ENCODE results near the gene DLL4. TPM values are rescaled to one million over a fixed set of nuclear protein-coding genes. Genes with fewer than 3 reads are reported as not detected.

Gene DLL4
- total and polyA plus RNA-seq, 11 donors, result 4.7 to 20.8 (median 11.1) TPM

DNA sequence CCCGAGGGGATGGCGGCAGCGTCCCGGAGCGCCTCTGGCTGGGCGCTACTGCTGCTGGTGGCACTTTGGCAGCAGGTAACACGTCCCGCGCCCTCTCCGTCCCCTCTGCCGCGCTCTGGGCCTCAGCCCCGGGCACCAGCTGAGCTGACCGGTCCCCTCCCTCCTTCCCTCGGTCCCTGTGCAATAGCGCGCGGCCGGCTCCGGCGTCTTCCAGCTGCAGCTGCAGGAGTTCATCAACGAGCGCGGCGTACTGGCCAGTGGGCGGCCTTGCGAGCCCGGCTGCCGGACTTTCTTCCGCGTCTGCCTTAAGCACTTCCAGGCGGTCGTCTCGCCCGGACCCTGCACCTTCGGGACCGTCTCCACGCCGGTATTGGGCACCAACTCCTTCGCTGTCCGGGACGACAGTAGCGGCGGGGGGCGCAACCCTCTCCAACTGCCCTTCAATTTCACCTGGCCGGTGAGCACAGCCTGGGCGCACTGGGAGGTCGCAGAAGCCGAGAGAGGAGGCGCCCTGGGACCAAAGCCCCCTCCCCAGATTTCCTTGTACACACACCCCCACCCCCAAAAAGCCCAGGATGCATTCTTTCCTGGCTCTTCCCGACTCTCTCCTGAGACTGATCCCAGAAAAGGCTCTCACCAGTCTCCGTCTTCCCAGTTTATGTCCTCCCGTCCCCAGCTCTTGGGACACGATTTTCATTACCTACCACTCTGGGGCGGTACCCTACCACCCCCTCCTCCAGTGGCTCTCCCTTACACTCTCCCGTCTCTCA is 705 bp downstream of the DLL4 start:
- intact Hi-C loops (cut with DNase I), result loop anchor here in 6 of 10 donors (1.0 to 5.0 kb wide), 6 partner anchors 10 to 92 kb away; no protein-coding TSS in a partner anchor
- peak overlapping the region; percentile 32 to 90 (median 77) for H3K27ac ChIP-seq
- DNase-seq, result peak in 4 of 5 donors; percentile 57 to 81 (median 70)
- 1 to 2% (median 1%) methylated on average over 26 to 56 of the region's 56 CpGs for WGBS, 4 donors
- no peak for TF ChIP-seq POLR2A (IDR thresholded peaks at IDR 0.05)
- TF ChIP-seq CTCF (IDR thresholded peaks at IDR 0.05), result no peak
- H3K36me3 ChIP-seq, result peaks cover 0 to 36% (median 4%) of the 10 kb centered on the region in 9 donors
- H3K9me3 ChIP-seq, result no peaks in the 10 kb centered on the region
- H3K4me1 ChIP-seq, result peaks cover 3 to 80% (median 56%) of the 10 kb centered on the region in 12 donors
- H3K4me3 ChIP-seq, result peak overlapping the region; percentile 22 to 85 (median 70)
- H3K27me3 ChIP-seq, result peaks cover 3 to 78% (median 23%) of the 10 kb centered on the region in 9 donors
- peak in 3 of 4 donors; percentile 18 to 49 (median 34) for ATAC-seq

GRCh38 chr15:40930430-40931299 is 1.5 kb downstream of the DLL4 start:
- intact Hi-C loops (cut with DNase I), result loop anchor here in 3 of 10 donors (1.0 kb wide), 3 partner anchors 10 to 24 kb away; no protein-coding TSS in a partner anchor
- H3K9me3 ChIP-seq, result no peaks in the 10 kb centered on the region
- peak overlapping the region; percentile 63 to 90 (median 77) for H3K27ac ChIP-seq
- ATAC-seq, result peak; percentile 43 to 82 (median 50)
- peak; percentile 79 to 86 (median 83) for DNase-seq
- 1% methylated on average over 46 of the region's 46 CpGs for WGBS, 4 donors
- H3K27me3 ChIP-seq, result peaks cover 3 to 70% (median 23%) of the 10 kb centered on the region in 9 donors
- H3K4me3 ChIP-seq, result peak overlapping the region; percentile 22 to 85 (median 70)
- TF ChIP-seq CTCF (IDR thresholded peaks at IDR 0.05), result peak in 11 of 12 donors; percentile 28 to 64 (median 53)
- no peak for TF ChIP-seq POLR2A (IDR thresholded peaks at IDR 0.05)
- H3K36me3 ChIP-seq, result peaks cover 0 to 44% (median 7%) of the 10 kb centered on the region in 9 donors
- H3K4me1 ChIP-seq, result peaks cover 3 to 77% (median 58%) of the 10 kb centered on the region in 12 donors

GRCh38 chr15:40931300-40932142 is 2.4 kb downstream of the DLL4 start:
- DNase-seq (peak in 2 of 5 donors; percentile 18 to 43), ATAC-seq (no peak)
- Histone ChIP-seq H3K4me1 (peaks cover 3 to 75% (median 56%) of the 10 kb centered on the region in 12 donors), H3K27me3 (peaks cover 3 to 61% (median 23%) of the 10 kb centered on the region in 9 donors), H3K4me3 (peak overlapping the region; percentile 22 to 85 (median 70)), H3K36me3 (peaks cover 0 to 53% (median 7%) of the 10 kb centered on the region in 9 donors), H3K9me3 (no peaks in the 10 kb centered on the region), H3K27ac (peak overlapping the region; percentile 63 to 90 (median 76))
- intact Hi-C loops (cut with DNase I), result no loop called here
- WGBS, 4 donors, result 57 to 82% (median 63%) methylated on average over 16 of the region's 16 CpGs
- TF ChIP-seq CTCF (IDR thresholded peaks at IDR 0.05) (no peak), POLR2A (IDR thresholded peaks at IDR 0.05) (no peak)

Measured in heart left ventricle (tissue), 16 donors.